HCT116 (cell line): Measurements from ENCODE around the gene EDEM3. TPM values are rescaled to one million over a fixed set of nuclear protein-coding genes. Genes with fewer than 3 reads are reported as not detected.

Experiments used
- ATAC-seq: fragments of 200-7000 bp; cut with Tn5 transposase; 2 replicates; pipeline ENCODE4 v1.9.1; 2020; ENCODE audit warnings: mild to moderate bottlenecking, moderate library complexity
- BruUV-seq: library from RNA; stranded (reverse); fragments of 400-500 nt; replicated peaks from 2 replicates; lab custom pipeline; 2021; lab: Mats Ljungman, UMichigan
- CTCF ChIA-PET: fragments of 300-600 bp; sonication (Branson Sonifier 250); formaldehyde crosslinking; loops from one replicate; lab custom pipeline; 2021; ENCODE audit warnings: antibody characterized with exemption; lab: Charles Lee
- POLR2A ChIA-PET: fragments of 300-600, 350-600 bp; sonication (Branson Sonifier 250); formaldehyde crosslinking; loops from one replicate; lab custom pipeline; 2021; ENCODE audit warnings: antibody characterized with exemption; lab: Charles Lee
- RAD21 ChIA-PET, 2 experiments: fragments of 300-600 bp; sonication (Branson Sonifier 250); formaldehyde crosslinking; loops; one replicate each; lab custom pipeline; 2023; ENCODE audit warnings: low total read pairs in 2 of 2; ENCODE audit not compliant: uncharacterized antibody in 2 of 2, unreplicated experiment in 2 of 2, low non-redundant PET in 1 of 2; lab: Charles Lee
- DNase-seq: peaks from one replicate; pipeline ENCODE4 v3.0.0-alpha.2; 2010; ENCODE audit warnings: low read depth, low spot score
- H2AFZ ChIP-seq: fragments of 200-600 bp; shearing (Covaris generic), sonication (generic); 2 replicates; pipeline ENCODE4 v1.6.1; 2017; ENCODE audit warnings: low read depth, mixed run types, mixed read lengths, antibody characterized with exemption, low read length; ENCODE audit not compliant: poor library complexity, severe bottlenecking
- H3K27ac ChIP-seq: 2 replicates; pipeline ENCODE4 v1.5.1; 2012; ENCODE audit warnings: low read depth, low read length
- H3K27me3 ChIP-seq: fragments of 200-600 bp; sonication (generic); 2 replicates; pipeline ENCODE4 v1.6.1; 2016; ENCODE audit warnings: mixed run types, low read length, mixed read lengths; ENCODE audit not compliant: insufficient read depth
- H3K36me3 ChIP-seq, 2 experiments: fragments of 200-500 bp in 1 of 2; fragments of 200-600 bp in 1 of 2; sonication (Bioruptor generic) in 1 of 2; sonication (generic) in 1 of 2; 2 replicates each; pipeline versions ENCODE4 v1.5.1 to v1.6.1; 2014 to 2016; ENCODE audit warnings: low read length in 2 of 2, inconsistent platforms in 1 of 2, mixed read lengths in 1 of 2, mixed run types in 1 of 2; ENCODE audit not compliant: insufficient read depth in 2 of 2, control insufficient read depth in 1 of 2
- H3K4me1 ChIP-seq, 2 experiments: fragments of 200-600 bp in 1 of 2; sonication (generic) in 1 of 2; 2 replicates each; pipeline versions ENCODE4 v1.5.1 to v1.6.1; 2012 to 2017; ENCODE audit warnings: low read length in 2 of 2, inconsistent platforms in 1 of 2, mild to moderate bottlenecking in 1 of 2, mixed read lengths in 1 of 2, mixed run types in 1 of 2, moderate library complexity in 1 of 2; ENCODE audit not compliant: insufficient read depth in 2 of 2, control insufficient read depth in 1 of 2
- H3K4me2 ChIP-seq: fragments of 200-600 bp; sonication (generic); 2 replicates; pipeline ENCODE4 v1.6.1; 2017; ENCODE audit warnings: mixed run types, low read length, mixed read lengths
- H3K4me3 ChIP-seq, 2 experiments: fragments of 200-600 bp in 1 of 2; sonication (generic) in 1 of 2; replicated peaks in 1 of 2; 2 replicates each; pipeline ENCODE4 v1.5.1; 2011 to 2016; ENCODE audit warnings: low read length in 2 of 2, control low read depth in 1 of 2, low read depth in 1 of 2, mild to moderate bottlenecking in 1 of 2, mixed read lengths in 1 of 2, mixed run types in 1 of 2
- H3K79me2 ChIP-seq: fragments of 200-600 bp; sonication (generic); 2 replicates; pipeline ENCODE4 v1.6.1; 2017; ENCODE audit warnings: mild to moderate bottlenecking, mixed run types, low read length, moderate library complexity, mixed read lengths; ENCODE audit not compliant: insufficient read depth
- H3K9ac ChIP-seq: fragments of 200-600 bp; sonication (generic); 2 replicates; pipeline ENCODE4 v1.6.1; 2016; ENCODE audit warnings: low read length, mixed read lengths
- H3K9me2 ChIP-seq: fragments of 200-600 bp; sonication (generic), shearing (Covaris generic); 2 replicates; pipeline ENCODE4 v1.6.1; 2017; ENCODE audit warnings: mixed run types, mild to moderate bottlenecking, moderate library complexity; ENCODE audit not compliant: insufficient read depth
- H3K9me3 ChIP-seq, 2 experiments: fragments of 200-500 bp in 1 of 2; fragments of 200-600 bp in 1 of 2; sonication (Bioruptor generic) in 1 of 2; sonication (generic) in 1 of 2; 2 replicates each; pipeline ENCODE4 v1.6.1; 2014 to 2017; ENCODE audit warnings: low read length in 2 of 2, mixed read lengths in 2 of 2, inconsistent platforms in 1 of 2, low read depth in 1 of 2, mild to moderate bottlenecking in 1 of 2, mixed run types in 1 of 2, moderate library complexity in 1 of 2; ENCODE audit not compliant: control insufficient read depth in 1 of 2, insufficient read depth in 1 of 2
- H4K20me1 ChIP-seq: fragments of 200-600 bp; sonication (generic), shearing (Covaris generic); 2 replicates; pipeline ENCODE4 v1.6.1; 2017; ENCODE audit warnings: mixed run types, mild to moderate bottlenecking, moderate library complexity; ENCODE audit not compliant: insufficient read depth
- CBX3 ChIP-seq: IDR thresholded peaks from 2 replicates; pipeline ENCODE4 v1.6.1; 2012; ENCODE audit warnings: low read depth
- CEBPB ChIP-seq: IDR thresholded peaks from 2 replicates; pipeline ENCODE4 v1.6.1; 2012; ENCODE audit warnings: low read depth
- CTCF ChIP-seq, 3 experiments: fragments of 200-600 bp in 1 of 3; sonication (generic) in 1 of 3; IDR thresholded peaks in 2 of 3; conservative IDR thresholded peaks in 1 of 3; 2 replicates each; pipeline ENCODE4 v1.5.1; 2012 to 2017; ENCODE audit warnings: low read depth in 2 of 3, low read length in 2 of 3, antibody characterized with exemption in 1 of 3, borderline replicate concordance in 1 of 3, control low read depth in 1 of 3, mild to moderate bottlenecking in 1 of 3, mixed read lengths in 1 of 3, mixed run types in 1 of 3, moderate library complexity in 1 of 3; ENCODE audit not compliant: insufficient read depth in 1 of 3
- ELF1 ChIP-seq: IDR thresholded peaks from 2 replicates; pipeline ENCODE4 v1.6.1; 2012; ENCODE audit warnings: low read depth, borderline replicate concordance
- EZH2 ChIP-seq: fragments of 200-600 bp; sonication (generic); IDR thresholded peaks from 2 replicates; pipeline ENCODE4 v1.6.1; 2017; ENCODE audit warnings: antibody characterized with exemption, mixed run types
- EZH2phosphoT487 ChIP-seq: fragments of 200-600 bp; IDR thresholded peaks from 2 replicates; pipeline ENCODE4 v1.6.1; 2018; ENCODE audit warnings: antibody characterized with exemption, borderline replicate concordance
- FOSL1 ChIP-seq: IDR thresholded peaks from 2 replicates; pipeline ENCODE4 v1.6.1; 2012; ENCODE audit warnings: low read depth
- JUND ChIP-seq: IDR thresholded peaks from 2 replicates; pipeline ENCODE4 v1.6.1; 2012
- MAX ChIP-seq: IDR thresholded peaks from 2 replicates; pipeline ENCODE4 v1.6.1; 2012
- POLR2A ChIP-seq: IDR thresholded peaks from 2 replicates; pipeline ENCODE4 v1.7.0; 2011; ENCODE audit warnings: borderline replicate concordance; ENCODE audit not compliant: insufficient read depth, insufficient read length; ENCODE audit errors: extremely low read depth
- POLR2AphosphoS5 ChIP-seq: IDR thresholded peaks from 2 replicates; pipeline ENCODE4 v1.6.1; 2011; ENCODE audit warnings: mild to moderate bottlenecking, low read depth, low read length, moderate library complexity
- SIN3A ChIP-seq: IDR thresholded peaks from 2 replicates; pipeline ENCODE4 v1.6.1; 2012; ENCODE audit warnings: low read depth
- SP1 ChIP-seq: IDR thresholded peaks from 2 replicates; pipeline ENCODE4 v1.6.1; 2012; ENCODE audit warnings: low read depth
- TCF7L2 ChIP-seq: IDR thresholded peaks from 2 replicates; pipeline ENCODE4 v1.7.0; 2011; ENCODE audit warnings: borderline replicate concordance, inconsistent platforms; ENCODE audit not compliant: insufficient read depth, insufficient read length; ENCODE audit errors: extremely low read depth
- YY1 ChIP-seq: IDR thresholded peaks from 2 replicates; pipeline ENCODE4 v1.6.1; 2011; ENCODE audit warnings: low read length, low read depth, moderate library complexity, mild to moderate bottlenecking; ENCODE audit not compliant: insufficient replicate concordance; ENCODE audit errors: extremely low read depth
- ZBTB33 ChIP-seq: IDR thresholded peaks from 2 replicates; pipeline ENCODE4 v1.6.1; 2011; ENCODE audit warnings: mild to moderate bottlenecking, low read length, moderate library complexity; ENCODE audit not compliant: insufficient replicate concordance; ENCODE audit errors: extremely low read depth
- ZFX ChIP-seq: fragments of 450-650 bp; IDR thresholded peaks from 2 replicates; pipeline ENCODE4 v1.6.1; 2017
- ZNF274 ChIP-seq: fragments of 200-500 bp; sonication (Bioruptor generic); IDR thresholded peaks from 2 replicates; pipeline ENCODE4 v1.6.1; 2014; ENCODE audit warnings: mild to moderate bottlenecking, low read depth, low read length, inconsistent platforms
- intact Hi-C: fragments of 100-400 bp; cut with micrococcal nuclease; formaldehyde crosslinking; loops from 2 replicates; pipeline ENCODE4 v1.10.0; 2022
- total RNA-seq: library from RNA; stranded (reverse); gene quantifications from one replicate; pipeline ENCODE4 v1.2.1, GENCODE V29; 2021; ENCODE audit not compliant: unreplicated experiment

Gene EDEM3
- total RNA-seq, 1 experiment from 2014 or later = 14.9 TPM

GRCh38 chr1:184644771-184645170 is 109.9 kb downstream of the EDEM3 start:
- Histone ChIP-seq H3K4me2 (no peak overlapping the region), H4K20me1 (no peaks in the 10 kb centered on the region), H3K9me3 (no peaks in the 10 kb centered on the region), H3K9ac (no peak overlapping the region), H3K4me1 (no peaks in the 10 kb centered on the region), H3K4me3 (no peak overlapping the region), H3K27me3 (no peaks in the 10 kb centered on the region), H3K79me2 (no peaks in the 10 kb centered on the region)
- DNase-seq = no peak
- intact Hi-C loops = no loop called here
- no TSS peak for BruUV-seq
- ChIA-PET CTCF (no interaction called here), RAD21 (no interaction called here), POLR2A (no interaction called here)
- TF ChIP-seq POLR2AphosphoS5 (no peak), EZH2phosphoT487 (no peak), ZBTB33 (no peak), JUND (no peak), EZH2 (no peak), ZFX (no peak), TCF7L2 (no peak), FOSL1 (no peak), ZNF274 (no peak), MAX (no peak), CTCF (IDR thresholded peaks at IDR 0.05 in 2 of 3, conservative IDR thresholded peaks at IDR 0.05 in 1 of 3; ENCODE audit: borderline replicate concordance in 1 of 3, insufficient read depth in 1 of 3, low read depth in 2 of 3, low read length in 2 of 3) (no peak), CBX3 (no peak), POLR2A (no peak), SP1 (no peak), ELF1 (no peak), SIN3A (no peak), CEBPB (no peak), YY1 (no peak)
- TF ChIP-seq, all 23 proteins: peak for 0
- H3K36me3 ChIP-seq = no peaks in the 10 kb centered on the region
- ATAC-seq = no peak
- no peak overlapping the region for H2AFZ ChIP-seq
- H3K27ac ChIP-seq = no peak overlapping the region
- no peaks in the 10 kb centered on the region for H3K9me2 ChIP-seq
